ENCODE measurements around the gene CD79B. TPM values are rescaled to one million over a fixed set of nuclear protein-coding genes. Genes with fewer than 3 reads are reported as not detected.

The CD79B gene
- total and polyA plus RNA-seq, 10 of the 15 experiments (the other 5 are each of a cell fraction or from before 2014, with no cell fraction given) = 17.5 to 148 (median 79.1) TPM

GRCh38 chr17:63947711-63948330, 15.7 kb upstream of the CD79B start (continued):
- TF ChIP-seq GABPA (IDR thresholded peaks at IDR 0.05; ENCODE audit: low read depth) (no peak), MTA2 (IDR thresholded peaks at IDR 0.05; ENCODE audit: low read depth) (no peak), JUNB (IDR thresholded peaks at IDR 0.05) (no peak), BCL3 (IDR thresholded peaks at IDR 0.05; ENCODE audit: borderline replicate concordance, insufficient read depth, low read depth, low read length, poor library complexity, severe bottlenecking) (no peak), SMC3 (IDR thresholded peaks at IDR 0.05; ENCODE audit: borderline replicate concordance, low read length) (no peak)
- TF ChIP-seq, protein P1, sequence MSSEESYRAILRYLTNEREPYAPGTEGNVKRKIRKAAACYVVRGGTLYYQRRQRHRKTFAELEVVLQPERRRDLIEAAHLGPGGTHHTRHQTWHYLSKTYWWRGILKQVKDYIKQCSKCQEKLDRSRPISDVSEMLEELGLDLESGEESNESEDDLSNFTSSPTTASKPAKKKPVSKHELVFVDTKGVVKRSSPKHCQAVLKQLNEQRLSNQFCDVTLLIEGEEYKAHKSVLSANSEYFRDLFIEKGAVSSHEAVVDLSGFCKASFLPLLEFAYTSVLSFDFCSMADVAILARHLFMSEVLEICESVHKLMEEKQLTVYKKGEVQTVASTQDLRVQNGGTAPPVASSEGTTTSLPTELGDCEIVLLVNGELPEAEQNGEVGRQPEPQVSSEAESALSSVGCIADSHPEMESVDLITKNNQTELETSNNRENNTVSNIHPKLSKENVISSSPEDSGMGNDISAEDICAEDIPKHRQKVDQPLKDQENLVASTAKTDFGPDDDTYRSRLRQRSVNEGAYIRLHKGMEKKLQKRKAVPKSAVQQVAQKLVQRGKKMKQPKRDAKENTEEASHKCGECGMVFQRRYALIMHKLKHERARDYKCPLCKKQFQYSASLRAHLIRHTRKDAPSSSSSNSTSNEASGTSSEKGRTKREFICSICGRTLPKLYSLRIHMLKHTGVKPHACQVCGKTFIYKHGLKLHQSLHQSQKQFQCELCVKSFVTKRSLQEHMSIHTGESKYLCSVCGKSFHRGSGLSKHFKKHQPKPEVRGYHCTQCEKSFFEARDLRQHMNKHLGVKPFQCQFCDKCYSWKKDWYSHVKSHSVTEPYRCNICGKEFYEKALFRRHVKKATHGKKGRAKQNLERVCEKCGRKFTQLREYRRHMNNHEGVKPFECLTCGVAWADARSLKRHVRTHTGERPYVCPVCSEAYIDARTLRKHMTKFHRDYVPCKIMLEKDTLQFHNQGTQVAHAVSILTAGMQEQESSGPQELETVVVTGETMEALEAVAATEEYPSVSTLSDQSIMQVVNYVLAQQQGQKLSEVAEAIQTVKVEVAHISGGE (CRISPR knock-in tag; IDR thresholded peaks at IDR 0.05) = no peak

Data from GM12878 (cell line).